Heart left ventricle (tissue), 13 donors: ENCODE results near the gene CYBA.

Source experiments
- CTCF ChIP-seq, 12 donors: fragments of 200-600 bp; sonication (generic) in 4 of 12; IDR thresholded peaks; one replicate each; pipeline versions ENCODE4 v1.5.0 to v1.8.0; 2018 to 2022; ENCODE audit warnings: antibody characterized with exemption in 12 of 12, mild to moderate bottlenecking in 5 of 12
- POLR2A ChIP-seq, 2 donors: fragments of 450-650 bp; IDR thresholded peaks; one replicate each; pipeline ENCODE4 v1.6.1; 2017; ENCODE audit warnings: antibody characterized with exemption in 2 of 2, mild to moderate bottlenecking in 2 of 2, moderate library complexity in 2 of 2
- donor health status: ischemic (EF 13 %, LVEDD 7.1; RV severe dilation, severe dysfunction).
- donor health status: DM: no; HTN: yes; CAD: no.
- donor health status: DM: no; HTN: no; CAD: no.
- donor health status: ischemic (EF 25% LVEDD 6.9; RV normal size, moderate dysfunction).
- donor health status: ischemic (EF 25% LVEDD 5.7; RV mildly dilated, moderate dysfunction).
- donor health status: ischemic (EF 35%, LVEDD 5.7; RV mildly dilated, moderate dysfunction).
- donor health status: nonischemic (EF 11% LVEDD 7.7; RV severe dilation, severe dysfunction).
- donor health status: DM: yes; HTN: yes; CAD: no.
- donor health status: PGD.
- donor health status: ischemic (EF 29% LVEDD 5.4; RV normal size, mild dysfunction).
- donor health status: nonischemic (EF 23%, LVEDD 6.1; RV moderate dilation, normal function).

- TF ChIP-seq CTCF (IDR thresholded peaks at IDR 0.05) (no peak), POLR2A (IDR thresholded peaks at IDR 0.05) (peak in 1 of 2 donors; percentile 21)
These were observed 51.6 kb downstream of the CYBA start for GRCh38 chr16:88599092-88599733.
